Stimulated activated CD8-positive, alpha-beta memory T cell treated with anti-CD3 and anti-CD28 coated beads, Interleukin-15, amount 100 ng/mL, for 4 hours (primary cell): Measurements from ENCODE around the gene CCDC121.
"Not testable (repeated sequence)": the region's sequence is repeated elsewhere in the genome, so short reads cannot be mapped to it uniquely, and the experiment has no call there.

Experiments
- DNase-seq, 2 donors: peaks; one replicate each; pipeline ENCODE4 v3.0.0-alpha.2; 2020; ENCODE audit warnings: low read depth in 2 of 2

CCDC121 gene

GRCh38 chr2:27636766-27637165, 8.0 kb upstream of the CCDC121 start:
- no peak for DNase-seq

- no peak for DNase-seq
These were observed 5.5 kb upstream of the CCDC121 start for GRCh38 chr2:27634291-27634690.

- not testable (repeated sequence) for DNase-seq
These were observed 1.4 kb upstream of the CCDC121 start for GRCh38 chr2:27630257-27630656.

- no peak for DNase-seq
These were observed 647 bp downstream of the CCDC121 start for GRCh38 chr2:27627963-27628766.

GRCh38 chr2:27626921-27627320, 1.9 kb downstream of the CCDC121 start:
- DNase-seq = not testable (repeated sequence)

- not testable (repeated sequence) for DNase-seq
These were observed 2.5 kb downstream of the CCDC121 start for GRCh38 chr2:27626323-27626722.

GRCh38 chr2:27624943-27625342, 3.9 kb downstream of the CCDC121 start:
- DNase-seq = no peak

GRCh38 chr2:27622921-27623384, 5.9 kb downstream of the CCDC121 start:
- DNase-seq = no peak

GRCh38 chr2:27621524-27621923, 7.3 kb downstream of the CCDC121 start:
- no peak for DNase-seq

- DNase-seq = no peak
These were observed 13.5 kb downstream of the CCDC121 start for GRCh38 chr2:27615316-27615715.

GRCh38 chr2:27613985-27614384, 14.8 kb downstream of the CCDC121 start:
- no peak for DNase-seq

- no peak for DNase-seq
These were observed 22.2 kb downstream of the CCDC121 start for GRCh38 chr2:27606611-27607010.

- no peak for DNase-seq
These were observed 32.2 kb downstream of the CCDC121 start for GRCh38 chr2:27596627-27597026.

GRCh38 chr2:27595412-27595811, 33.4 kb downstream of the CCDC121 start:
- DNase-seq = not testable (repeated sequence)

- DNase-seq = not testable (repeated sequence)
These were observed 34.6 kb downstream of the CCDC121 start for GRCh38 chr2:27594020-27594703.

GRCh38 chr2:27593240-27593639, 35.6 kb downstream of the CCDC121 start:
- no peak for DNase-seq

GRCh38 chr2:27591745-27592144, 37.1 kb downstream of the CCDC121 start:
- DNase-seq = no peak

GRCh38 chr2:27588308-27588707, 40.5 kb downstream of the CCDC121 start:
- no peak for DNase-seq

GRCh38 chr2:27587025-27587424, 41.8 kb downstream of the CCDC121 start:
- DNase-seq = no peak

GRCh38 chr2:27584597-27584996, 44.2 kb downstream of the CCDC121 start:
- DNase-seq = no peak

GRCh38 chr2:27583390-27583915, 45.4 kb downstream of the CCDC121 start:
- no peak for DNase-seq

- DNase-seq = peak; percentile 63 to 68
These were observed 46.0 kb downstream of the CCDC121 start, which contains the start of gene ZNF512 for GRCh38 chr2:27582695-27583389. Gene ZNF512 (plus strand): TSS chr2:27583042. CDS start chr2:27583113, 71 bp downstream.
